ENCODE measurements around the gene APOBEC2. TPM values are rescaled to one million over a fixed set of nuclear protein-coding genes. Genes with fewer than 3 reads are reported as not detected.

The APOBEC2 gene
- total and polyA plus RNA-seq, 2 of the 13 experiments (the other 11 are each of a cell fraction or from before 2014, with no cell fraction given): 0.09 TPM; not detected in 1

DNA sequence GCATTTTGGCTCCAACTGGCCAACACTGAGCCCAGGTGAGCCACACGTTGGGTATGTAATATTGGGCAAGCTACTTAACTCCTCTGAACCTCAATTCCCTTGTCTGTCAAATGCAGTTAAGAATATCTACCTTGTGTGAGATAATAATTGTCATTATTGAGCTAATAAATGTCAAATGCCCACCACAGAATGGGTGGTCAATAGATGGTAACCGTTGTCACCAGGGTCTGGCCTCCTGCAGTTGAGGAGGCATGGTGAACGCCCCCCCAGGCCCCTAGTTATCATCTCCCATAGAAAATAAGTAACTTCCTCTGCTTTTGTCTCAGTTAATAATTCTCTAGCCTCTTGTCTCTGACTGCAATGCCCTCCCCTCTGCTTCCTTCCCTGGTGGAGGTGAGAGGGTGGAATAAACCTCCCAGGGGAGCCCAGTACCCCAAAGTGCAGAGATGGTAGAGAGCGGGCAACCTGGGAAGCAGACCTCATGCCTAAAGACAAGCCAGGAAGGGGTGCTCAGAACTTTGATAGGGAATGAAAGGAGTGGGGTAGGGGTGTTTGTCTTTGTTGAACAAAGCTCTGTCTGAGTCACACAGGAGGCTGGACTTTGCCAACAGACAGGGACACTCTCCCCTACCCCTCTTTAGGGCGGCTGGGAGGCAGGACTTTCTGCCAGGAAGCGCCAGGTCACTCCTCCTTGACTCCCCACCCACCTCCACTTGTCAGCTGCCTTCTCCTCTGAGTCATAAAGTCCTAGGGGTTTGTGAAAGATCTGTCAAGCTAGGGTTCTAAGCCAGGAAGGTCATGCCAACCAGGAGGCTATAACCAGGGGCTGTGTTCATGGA is 12.7 kb upstream of the APOBEC2 start (continued):
- no peak for TF ChIP-seq ZNF451 (CRISPR knock-in tag; IDR thresholded peaks at IDR 0.05)
- TF ChIP-seq ZNF674 (CRISPR knock-in tag; IDR thresholded peaks at IDR 0.05; ENCODE audit: low read depth): no peak
- TF ChIP-seq NBN (conservative IDR thresholded peaks at IDR 0.05): no peak
- TF ChIP-seq NCOA5 (CRISPR knock-in tag; IDR thresholded peaks at IDR 0.05): no peak
- peak; percentile 97 for TF ChIP-seq FOSL2 (CRISPR knock-in tag; IDR thresholded peaks at IDR 0.05)
- TF ChIP-seq SALL2 (CRISPR knock-in tag; IDR thresholded peaks at IDR 0.05): 0 out of 2 replicates have a peak, but pooled peaks have one; percentile 50
- peak; percentile 74; the same call in 1 of the 2 replicates for TF ChIP-seq ETV5 (CRISPR knock-in tag; IDR thresholded peaks at IDR 0.05; ENCODE audit: borderline replicate concordance)
- TF ChIP-seq, protein P1, sequence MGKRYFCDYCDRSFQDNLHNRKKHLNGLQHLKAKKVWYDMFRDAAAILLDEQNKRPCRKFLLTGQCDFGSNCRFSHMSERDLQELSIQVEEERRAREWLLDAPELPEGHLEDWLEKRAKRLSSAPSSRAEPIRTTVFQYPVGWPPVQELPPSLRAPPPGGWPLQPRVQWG (CRISPR knock-in tag; IDR thresholded peaks at IDR 0.05; ENCODE audit: borderline replicate concordance, low read depth): no peak
- TF ChIP-seq, protein P2, sequence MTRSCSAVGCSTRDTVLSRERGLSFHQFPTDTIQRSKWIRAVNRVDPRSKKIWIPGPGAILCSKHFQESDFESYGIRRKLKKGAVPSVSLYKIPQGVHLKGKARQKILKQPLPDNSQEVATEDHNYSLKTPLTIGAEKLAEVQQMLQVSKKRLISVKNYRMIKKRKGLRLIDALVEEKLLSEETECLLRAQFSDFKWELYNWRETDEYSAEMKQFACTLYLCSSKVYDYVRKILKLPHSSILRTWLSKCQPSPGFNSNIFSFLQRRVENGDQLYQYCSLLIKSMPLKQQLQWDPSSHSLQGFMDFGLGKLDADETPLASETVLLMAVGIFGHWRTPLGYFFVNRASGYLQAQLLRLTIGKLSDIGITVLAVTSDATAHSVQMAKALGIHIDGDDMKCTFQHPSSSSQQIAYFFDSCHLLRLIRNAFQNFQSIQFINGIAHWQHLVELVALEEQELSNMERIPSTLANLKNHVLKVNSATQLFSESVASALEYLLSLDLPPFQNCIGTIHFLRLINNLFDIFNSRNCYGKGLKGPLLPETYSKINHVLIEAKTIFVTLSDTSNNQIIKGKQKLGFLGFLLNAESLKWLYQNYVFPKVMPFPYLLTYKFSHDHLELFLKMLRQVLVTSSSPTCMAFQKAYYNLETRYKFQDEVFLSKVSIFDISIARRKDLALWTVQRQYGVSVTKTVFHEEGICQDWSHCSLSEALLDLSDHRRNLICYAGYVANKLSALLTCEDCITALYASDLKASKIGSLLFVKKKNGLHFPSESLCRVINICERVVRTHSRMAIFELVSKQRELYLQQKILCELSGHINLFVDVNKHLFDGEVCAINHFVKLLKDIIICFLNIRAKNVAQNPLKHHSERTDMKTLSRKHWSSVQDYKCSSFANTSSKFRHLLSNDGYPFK (CRISPR knock-in tag; IDR thresholded peaks at IDR 0.05; ENCODE audit: borderline replicate concordance): no peak
- peak; percentile 49; the same call in 1 of the 2 replicates for TF ChIP-seq RELA (CRISPR knock-in tag; IDR thresholded peaks at IDR 0.05)
- peak; percentile 27; the same call in 1 of the 2 replicates for TF ChIP-seq BCL6 (CRISPR knock-in tag; IDR thresholded peaks at IDR 0.05)
- TF ChIP-seq ERF (CRISPR knock-in tag; IDR thresholded peaks at IDR 0.05): peak; percentile 89
- no peak for TF ChIP-seq MTA3 (CRISPR knock-in tag; IDR thresholded peaks at IDR 0.05)
- TF ChIP-seq XRCC5 (optimal IDR thresholded peaks at IDR 0.05; ENCODE audit: low read length): peak; percentile 54
- TF ChIP-seq ZNF619 (CRISPR knock-in tag; IDR thresholded peaks at IDR 0.05): no peak; the same call in 1 of the 2 replicates
- TF ChIP-seq DPF2 (CRISPR knock-in tag; IDR thresholded peaks at IDR 0.05; ENCODE audit: borderline replicate concordance, low read depth): peak; percentile 63; the same call in 1 of the 2 replicates
- TF ChIP-seq, protein P3, sequence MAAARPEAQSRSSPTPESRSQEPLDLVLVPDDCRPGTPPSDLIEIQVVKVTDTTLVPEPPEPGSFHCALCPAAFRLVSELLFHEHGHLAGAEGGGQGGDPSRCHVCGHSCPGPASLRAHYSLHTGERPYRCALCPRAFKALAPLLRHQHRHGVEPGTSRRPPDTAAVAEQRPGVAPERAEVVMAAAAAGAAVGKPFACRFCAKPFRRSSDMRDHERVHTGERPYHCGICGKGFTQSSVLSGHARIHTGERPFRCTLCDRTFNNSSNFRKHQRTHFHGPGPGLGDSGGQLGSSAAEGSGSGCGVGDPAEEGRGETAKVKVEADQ (CRISPR knock-in tag; IDR thresholded peaks at IDR 0.05; ENCODE audit: borderline replicate concordance): peak; percentile 85; the same call in 1 of the 2 replicates
- TF ChIP-seq, protein P4, sequence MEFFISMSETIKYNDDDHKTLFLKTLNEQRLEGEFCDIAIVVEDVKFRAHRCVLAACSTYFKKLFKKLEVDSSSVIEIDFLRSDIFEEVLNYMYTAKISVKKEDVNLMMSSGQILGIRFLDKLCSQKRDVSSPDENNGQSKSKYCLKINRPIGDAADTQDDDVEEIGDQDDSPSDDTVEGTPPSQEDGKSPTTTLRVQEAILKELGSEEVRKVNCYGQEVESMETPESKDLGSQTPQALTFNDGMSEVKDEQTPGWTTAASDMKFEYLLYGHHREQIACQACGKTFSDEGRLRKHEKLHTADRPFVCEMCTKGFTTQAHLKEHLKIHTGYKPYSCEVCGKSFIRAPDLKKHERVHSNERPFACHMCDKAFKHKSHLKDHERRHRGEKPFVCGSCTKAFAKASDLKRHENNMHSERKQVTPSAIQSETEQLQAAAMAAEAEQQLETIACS (CRISPR knock-in tag; IDR thresholded peaks at IDR 0.05): no peak
- TF ChIP-seq SALL1 (CRISPR knock-in tag; IDR thresholded peaks at IDR 0.05): peak; percentile 80
- peak; percentile 54; the same call in 1 of the 2 replicates for TF ChIP-seq ARNTL (CRISPR knock-in tag; IDR thresholded peaks at IDR 0.05)
- no peak for TF ChIP-seq SMYD3 (CRISPR knock-in tag; IDR thresholded peaks at IDR 0.05)
- TF ChIP-seq ZSCAN21 (CRISPR knock-in tag; IDR thresholded peaks at IDR 0.05; ENCODE audit: borderline replicate concordance): peak; percentile 81; the same call in 1 of the 2 replicates
- 0 out of 2 replicates have a peak, but pooled peaks have one; percentile 24 for TF ChIP-seq ARHGAP35 (CRISPR knock-in tag; IDR thresholded peaks at IDR 0.05; ENCODE audit: borderline replicate concordance)
- TF ChIP-seq, protein P5, sequence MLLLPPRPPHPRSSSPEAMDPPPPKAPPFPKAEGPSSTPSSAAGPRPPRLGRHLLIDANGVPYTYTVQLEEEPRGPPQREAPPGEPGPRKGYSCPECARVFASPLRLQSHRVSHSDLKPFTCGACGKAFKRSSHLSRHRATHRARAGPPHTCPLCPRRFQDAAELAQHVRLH (CRISPR knock-in tag; IDR thresholded peaks at IDR 0.05; ENCODE audit: borderline replicate concordance, low read depth): peak; percentile 78; the same call in 1 of the 2 replicates
